K562 (cell line): ENCODE measurements around the gene COL6A1. TPM values are rescaled to one million over a fixed set of nuclear protein-coding genes. Genes with fewer than 3 reads are reported as not detected.

Experiments
- ATAC-seq: fragments of 200-7000 bp; cut with Tn5 transposase; 3 replicates; pipeline ENCODE4 v1.9.1; 2020; ENCODE audit warnings: moderate library complexity
- BruUV-seq: library from RNA; stranded (reverse); fragments of 400-500 nt; replicated peaks from 2 replicates; lab custom pipeline; 2021; lab: Mats Ljungman, UMichigan
- CTCF ChIA-PET: fragments of 300-600 bp; formaldehyde crosslinking; extraction: SDS; loops from one replicate; lab custom pipeline; 2021; ENCODE audit warnings: low intra/inter-chr PET ratio; lab: Yijun Ruan, JAX
- POLR2A ChIA-PET: fragments of 300-600, 350-650 bp; sonication (Branson Sonifier 250); formaldehyde crosslinking; extraction: SDS; loops from one replicate; lab custom pipeline; 2021; ENCODE audit warnings: antibody characterized with exemption, inconsistent platforms; lab: Yijun Ruan, JAX
- DNase-seq, 4 experiments: peaks; one replicate each; pipeline versions ENCODE4 v3.0.0 to v3.0.0-alpha.2; 2011 to 2018; ENCODE audit warnings: low spot score in 3 of 4, mixed read lengths in 3 of 4; ENCODE audit errors: extremely low read depth in 1 of 4
- FAIRE-seq: peaks from 2 replicates; lab custom pipeline; 2011; peaks lifted over from hg19 to GRCh38; lab: Jason Lieb, UNC
- H2AFZ ChIP-seq: 2 replicates; pipeline ENCODE4 v1.6.0; 2011; ENCODE audit warnings: low read depth, low read length, control low read depth, inconsistent platforms
- H3K27ac ChIP-seq: fragments of 200-600 bp; 3 replicates; pipeline ENCODE4 v1.8.0; 2011; ENCODE audit warnings: low read depth, mild to moderate bottlenecking, control low read depth, inconsistent platforms, low read length, moderate library complexity, mixed read lengths; ENCODE audit errors: extremely low read depth
- H3K27me3 ChIP-seq, 2 experiments: fragments of 300-600 bp in 1 of 2; 2 replicates in 1 of 2; 3 replicates in 1 of 2; pipeline versions ENCODE4 v1.6.0 to v1.8.0; 2011; ENCODE audit warnings: inconsistent platforms in 2 of 2, low read length in 2 of 2, mild to moderate bottlenecking in 1 of 2, mixed read lengths in 1 of 2, moderate library complexity in 1 of 2; ENCODE audit not compliant: control insufficient read depth in 2 of 2, insufficient read depth in 2 of 2
- H3K36me3 ChIP-seq: fragments of 300-600 bp; 3 replicates; pipeline ENCODE4 v1.8.0; 2011; ENCODE audit warnings: mild to moderate bottlenecking, low read length, inconsistent platforms; ENCODE audit not compliant: control insufficient read depth, insufficient read depth
- H3K4me1 ChIP-seq, 2 experiments: fragments of 200-600 bp in 1 of 2; replicated peaks in 1 of 2; 2 replicates in 1 of 2; 3 replicates in 1 of 2; pipeline versions ENCODE4 v1.5.1 to v1.8.0; 2011; ENCODE audit warnings: inconsistent platforms in 2 of 2, low read length in 2 of 2, mild to moderate bottlenecking in 1 of 2, mixed read lengths in 1 of 2, moderate library complexity in 1 of 2; ENCODE audit not compliant: control insufficient read depth in 2 of 2, insufficient read depth in 2 of 2
- H3K4me2 ChIP-seq: 2 replicates; pipeline ENCODE4 v1.6.1; 2011; ENCODE audit warnings: low read length, control low read depth, inconsistent platforms, mixed read lengths; ENCODE audit not compliant: insufficient read depth
- H3K4me3 ChIP-seq: fragments of 200-600 bp; sonication (generic), shearing (Covaris generic); 2 replicates; pipeline ENCODE4 v1.5.1; 2016; ENCODE audit warnings: control low read depth, inconsistent platforms
- H3K79me2 ChIP-seq: fragments of 200-600 bp; 3 replicates; pipeline ENCODE4 v1.8.0; 2011; ENCODE audit warnings: low read length, inconsistent platforms; ENCODE audit not compliant: control insufficient read depth, insufficient read depth
- H3K9ac ChIP-seq, 2 experiments: 2 replicates each; pipeline versions ENCODE4 v1.6.0 to v1.6.1; 2011; ENCODE audit warnings: low read depth in 2 of 2, low read length in 2 of 2, control low read depth in 1 of 2, inconsistent platforms in 1 of 2, mild to moderate bottlenecking in 1 of 2, mixed read lengths in 1 of 2; ENCODE audit not compliant: insufficient read depth in 1 of 2
- H3K9me1 ChIP-seq: one replicate; pipeline ENCODE4 v1.6.0; 2011; ENCODE audit warnings: inconsistent platforms, mild to moderate bottlenecking, low read length, moderate library complexity; ENCODE audit not compliant: control insufficient read depth, insufficient read depth
- H3K9me3 ChIP-seq: replicated peaks from 2 replicates; pipeline ENCODE4 v1.5.1; 2011; ENCODE audit warnings: low read depth, low read length, inconsistent platforms; ENCODE audit not compliant: control insufficient read depth, insufficient read depth
- H4K20me1 ChIP-seq: replicated peaks from 2 replicates; pipeline ENCODE4 v1.6.1; 2011; ENCODE audit warnings: low read length, inconsistent platforms, mixed read lengths; ENCODE audit not compliant: control insufficient read depth, insufficient read depth
- EWSR1 ChIP-seq: fragments of 450-650 bp; IDR thresholded peaks from 2 replicates; pipeline ENCODE4 v1.6.1; 2018; ENCODE audit warnings: borderline replicate concordance, mild to moderate bottlenecking, low read depth, moderate library complexity; ENCODE audit not compliant: partially characterized antibody
- FOS ChIP-seq: IDR thresholded peaks from 3 replicates; pipeline ENCODE4 v1.6.1; 2011; ENCODE audit not compliant: insufficient read length; ENCODE audit errors: extremely low read depth
- HCFC1 ChIP-seq: IDR thresholded peaks from 2 replicates; pipeline ENCODE4 v1.6.1; 2012; ENCODE audit warnings: low read depth, low read length, improper control_type of control experiment
- NCOA6 ChIP-seq: fragments of 450-650 bp; IDR thresholded peaks from 2 replicates; pipeline ENCODE4 v1.6.1; 2017; ENCODE audit warnings: mild to moderate bottlenecking
- NFIC ChIP-seq: fragments of 450-650 bp; IDR thresholded peaks from 2 replicates; pipeline ENCODE4 v1.6.1; 2017; ENCODE audit warnings: mild to moderate bottlenecking, inconsistent platforms
- PKNOX1 ChIP-seq: fragments of 450-650 bp; IDR thresholded peaks from 2 replicates; pipeline ENCODE4 v1.6.1; 2016
- RBM22 ChIP-seq: fragments of 200-400 bp; formaldehyde crosslinking; IDR thresholded peaks from 2 replicates; pipeline ENCODE4 v1.6.1; 2018; ENCODE audit warnings: low read length, low read depth; ENCODE audit not compliant: poor library complexity, severe bottlenecking
- WGBS: fragments of 100-300 bp; shearing (Covaris generic); methylation state at CpG from one replicate; pipeline ENCODE4 v1.1.6; 2016; ENCODE audit warnings: low coverage, mixed read lengths; ENCODE audit not compliant: insufficient coverage; ENCODE audit errors: missing lambda C conversion rate; 5-methylcytosine and 5-hydroxymethylcytosine counted together
- in situ Hi-C: fragments of 300-500 bp; cut with MboI; formaldehyde crosslinking; loops from 4 replicates; pipeline ENCODE4 v1.15.0; 2018; ENCODE audit warnings: inconsistent platforms, mixed read lengths
- intact Hi-C: fragments of 100-400 bp; cut with micrococcal nuclease; formaldehyde crosslinking; loops from 2 replicates; pipeline ENCODE4 v1.14.2; 2022
- polyA plus RNA-seq, 8 experiments: library from polyadenylated mRNA; depleted of rRNA in 4 of 8; stranded (reverse) in 5 of 8; unstranded in 3 of 8; fragments of >200 nt; fragmentation: Nextera tagmentation in 2 of 8; fragmentation: Illumina TruSeq in 1 of 8; extraction: Ambion mirVana in 2 of 8; extraction: Trizol in 1 of 8; gene quantifications; 2 replicates each; pipeline versions ENCODE4 v1.2.1 to v1.2.3, GENCODE V29; 2011 to 2014; ENCODE audit warnings: inconsistent platforms in 1 of 8, missing spikeins in 1 of 8
- total RNA-seq, 7 experiments: library from RNA; depleted of rRNA in 6 of 7; stranded (reverse); fragments of >200 nt in 6 of 7; fragmentation: Illumina TruSeq in 2 of 7; extraction: Trizol in 2 of 7; gene quantifications; 2 replicates each; pipeline versions ENCODE4 v1.2.1 to v1.2.3, GENCODE V29; 2011 to 2021; ENCODE audit warnings: low replicate concordance in 1 of 7

COL6A1 gene
- total and polyA plus RNA-seq, 9 of the 15 experiments (the other 6 are each of a cell fraction or from before 2014, with no cell fraction given) = 0.07 to 1.3 (median 0.14) TPM; not detected in 3

GRCh38 chr21:45938453-45938755 is 43.2 kb upstream of the COL6A1 start:
- no peak overlapping the region for H3K9ac ChIP-seq
- no peak overlapping the region for H3K4me2 ChIP-seq
- FAIRE-seq = no peak
- intact Hi-C loops (no loop called here), in situ Hi-C loops (no loop called here)
- no TSS peak for BruUV-seq
- ChIA-PET POLR2A (no interaction called here), CTCF (no interaction called here)
- peaks cover 0 to 64% of the 10 kb centered on the region in 2 experiments; a peak in 2 of 5 replicates for H3K27me3 ChIP-seq
- no peak for DNase-seq
- no peaks in the 10 kb centered on the region for H3K36me3 ChIP-seq
- H3K9me3 ChIP-seq = no peaks in the 10 kb centered on the region
- no peaks in the 10 kb centered on the region for H3K9me1 ChIP-seq
- WGBS = 0% methylated on average over 1 of the region's 1 CpG
- H4K20me1 ChIP-seq = peaks cover 9% of the 10 kb centered on the region
- ATAC-seq = no peak
- TF ChIP-seq NFIC (peak; percentile 9; the same call in 1 of the 2 replicates), NCOA6 (no peak), HCFC1 (no peak)
- no peak overlapping the region for H2AFZ ChIP-seq
- H3K79me2 ChIP-seq = no peaks in the 10 kb centered on the region
- peaks cover 0 to 4% of the 10 kb centered on the region in 2 experiments; a peak in 2 of 5 replicates for H3K4me1 ChIP-seq
- no peak overlapping the region for H3K27ac ChIP-seq
- H3K4me3 ChIP-seq = no peak overlapping the region

- Histone ChIP-seq H3K36me3 (no peaks in the 10 kb centered on the region), H4K20me1 (peaks cover 9% of the 10 kb centered on the region), H3K27me3 (peaks cover 0 to 66% of the 10 kb centered on the region in 2 experiments; a peak in 2 of 5 replicates), H3K4me2 (no peak overlapping the region), H3K9me1 (no peaks in the 10 kb centered on the region), H3K4me3 (no peak overlapping the region), H3K9ac (no peak overlapping the region; a peak in 1 of 4 replicates), H2AFZ (no peak overlapping the region), H3K79me2 (no peaks in the 10 kb centered on the region), H3K4me1 (peaks cover 0 to 4% of the 10 kb centered on the region in 2 experiments; a peak in 2 of 5 replicates)
- no peak for ATAC-seq
- BruUV-seq = no TSS peak
- POLR2A ChIA-PET = no interaction called here
- no peak for FAIRE-seq
- whole genome bisulfite sequencing = 0% methylated on average over 17 of the region's 17 CpGs
- CTCF ChIA-PET = no interaction called here
- TF ChIP-seq RBM22 = no peak
- TF ChIP-seq EWSR1 = no peak
- TF ChIP-seq PKNOX1 = peak; percentile 43; the same call in 1 of the 2 replicates
- no peak for TF ChIP-seq FOS
- TF ChIP-seq, all 486 proteins: peak for 1
- DNase-seq = no peak
- H3K9me3 ChIP-seq = no peaks in the 10 kb centered on the region
- H3K27ac ChIP-seq = no peak overlapping the region
- intact Hi-C loops (no loop called here), in situ Hi-C loops (no loop called here)
Measured at GRCh38 chr21:45938811-45939520, 42.6 kb upstream of the COL6A1 start.
